TTC549 (cell line): ENCODE results near the gene DLX4.

Experiments used
- FAIRE-seq: peaks from 2 replicates; lab custom pipeline; 2012; peaks lifted over from hg19 to GRCh38; lab: Jason Lieb, UNC

DLX4 gene, protein sequence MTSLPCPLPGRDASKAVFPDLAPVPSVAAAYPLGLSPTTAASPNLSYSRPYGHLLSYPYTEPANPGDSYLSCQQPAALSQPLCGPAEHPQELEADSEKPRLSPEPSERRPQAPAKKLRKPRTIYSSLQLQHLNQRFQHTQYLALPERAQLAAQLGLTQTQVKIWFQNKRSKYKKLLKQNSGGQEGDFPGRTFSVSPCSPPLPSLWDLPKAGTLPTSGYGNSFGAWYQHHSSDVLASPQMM

DNA sequence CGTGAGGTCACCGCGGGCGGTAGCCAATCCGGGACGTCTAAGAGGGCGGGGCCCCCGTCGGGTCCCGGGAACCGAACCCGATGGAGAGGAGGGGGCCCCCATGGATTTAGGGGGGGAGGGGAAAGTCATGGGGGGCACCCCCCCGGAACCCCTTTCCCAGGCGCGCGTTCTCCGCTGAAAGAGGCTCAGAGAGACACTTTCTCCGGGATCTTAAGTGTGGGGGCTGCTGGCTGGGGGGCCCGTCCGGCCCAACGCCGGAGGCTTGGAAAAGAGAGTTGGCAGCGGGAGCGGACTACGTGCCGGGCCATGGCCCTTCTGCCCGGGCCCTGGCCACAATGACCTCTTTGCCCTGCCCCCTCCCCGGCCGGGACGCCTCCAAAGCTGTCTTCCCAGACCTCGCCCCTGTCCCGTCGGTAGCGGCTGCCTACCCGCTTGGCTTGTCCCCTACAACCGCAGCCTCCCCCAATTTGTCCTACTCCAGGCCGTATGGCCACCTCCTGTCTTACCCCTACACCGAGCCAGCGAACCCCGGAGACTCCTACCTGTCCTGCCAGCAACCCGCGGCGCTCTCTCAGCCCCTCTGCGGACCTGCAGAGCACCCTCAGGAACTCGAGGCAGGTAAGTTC is at the start of gene DLX4:
TSS of gene DLX4 (plus strand) at position 57 of the 626 bp plus-strand sequence. CDS start at position 336, 279 bp downstream.
- FAIRE-seq: no peak

DNA sequence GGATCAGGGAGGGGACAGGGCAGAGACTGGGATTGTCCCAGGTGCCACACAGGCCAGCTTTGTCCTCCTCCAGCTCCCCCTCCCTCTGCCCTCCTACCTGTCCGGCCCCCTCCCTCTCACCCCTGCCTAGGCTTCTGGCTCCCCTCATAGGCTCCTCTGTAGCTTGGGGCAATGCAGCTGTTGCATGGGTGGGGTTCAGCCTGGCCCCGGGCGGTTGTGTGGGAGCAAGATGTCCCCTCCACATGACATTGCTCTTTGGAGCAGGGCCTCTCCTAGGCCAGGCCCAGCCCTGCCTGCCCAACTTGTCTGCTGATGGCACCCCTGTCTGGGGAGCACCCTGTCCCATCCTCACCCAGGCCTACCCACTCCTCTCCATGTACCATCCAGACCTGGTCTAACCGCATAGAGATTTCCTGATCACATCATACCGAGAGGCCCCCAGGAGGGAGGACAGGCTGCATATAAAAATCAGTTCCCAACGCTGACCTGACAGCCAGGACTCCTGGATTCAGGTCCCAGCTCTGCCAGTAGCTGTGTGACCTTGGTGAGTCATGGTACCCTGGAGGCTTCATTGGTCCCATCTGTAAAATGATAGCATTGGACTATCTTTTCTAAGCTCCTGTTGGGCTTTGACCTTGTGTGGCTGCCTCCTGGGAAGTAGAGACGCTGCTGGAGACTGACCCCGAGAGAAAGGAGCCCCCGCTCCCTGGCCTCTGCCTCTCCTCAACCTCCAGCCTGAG is 48.8 kb upstream of the DLX4 start:
- no peak for FAIRE-seq

DNA sequence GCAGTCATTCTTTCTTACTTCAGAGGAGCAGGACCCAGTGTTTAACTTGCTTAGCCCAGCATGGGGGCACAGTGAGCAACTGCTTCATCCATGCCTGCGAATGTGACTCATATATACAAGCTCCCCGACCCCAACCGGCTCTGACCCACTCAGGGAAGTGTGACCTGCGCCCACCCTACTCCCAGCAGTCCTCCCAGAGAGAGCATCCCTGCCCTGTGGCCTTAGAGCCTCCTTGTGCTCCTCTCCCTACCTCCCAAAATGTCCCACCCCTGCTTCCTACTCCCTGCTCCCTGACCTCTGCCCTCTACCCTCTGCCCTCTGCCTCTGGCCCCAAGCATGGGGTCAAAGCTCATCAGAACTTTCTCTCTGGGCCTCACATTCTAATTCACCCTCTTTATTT is 46.9 kb upstream of the DLX4 start:
- FAIRE-seq: no peak

DNA sequence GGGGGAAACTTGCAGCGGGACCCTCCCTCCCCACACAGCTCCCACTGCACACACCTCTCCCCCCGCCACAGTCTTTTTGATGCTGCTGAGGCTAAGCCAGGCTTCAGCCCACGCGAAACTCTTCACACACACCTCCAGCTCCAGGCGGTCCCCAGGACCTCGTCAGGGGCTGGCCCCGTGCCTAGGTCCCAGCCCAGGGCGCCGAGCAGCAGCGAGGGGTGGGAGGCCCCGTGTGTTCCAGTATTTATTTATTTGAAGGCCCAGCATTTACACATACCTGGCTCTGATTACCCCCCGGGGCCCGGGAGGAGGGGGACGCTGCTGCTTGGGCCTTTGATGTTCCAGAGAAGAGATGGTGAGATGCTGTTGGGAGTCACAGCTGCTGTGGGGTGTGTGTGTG is 44.9 kb upstream of the DLX4 start:
- FAIRE-seq: no peak

DNA sequence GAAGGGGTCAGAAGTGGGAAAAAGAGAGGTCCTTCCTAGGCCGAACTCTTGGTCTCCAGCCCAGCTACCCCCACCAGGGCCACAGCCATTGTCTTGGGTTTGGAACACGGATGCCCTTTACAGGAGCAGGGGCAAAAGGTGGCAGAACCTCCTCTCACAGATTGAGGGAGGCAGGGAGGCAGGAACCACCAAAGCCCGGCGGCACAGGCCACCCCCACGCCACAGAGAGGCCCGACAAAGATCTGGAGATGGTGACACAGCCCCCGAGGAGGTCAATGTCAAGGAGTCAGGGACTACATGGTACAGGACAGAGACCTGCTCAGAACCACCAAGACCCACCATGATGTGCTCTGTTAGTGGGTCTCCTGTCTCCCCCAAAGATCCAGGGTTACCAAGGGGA is 44.4 kb upstream of the DLX4 start:
- no peak for FAIRE-seq

DNA sequence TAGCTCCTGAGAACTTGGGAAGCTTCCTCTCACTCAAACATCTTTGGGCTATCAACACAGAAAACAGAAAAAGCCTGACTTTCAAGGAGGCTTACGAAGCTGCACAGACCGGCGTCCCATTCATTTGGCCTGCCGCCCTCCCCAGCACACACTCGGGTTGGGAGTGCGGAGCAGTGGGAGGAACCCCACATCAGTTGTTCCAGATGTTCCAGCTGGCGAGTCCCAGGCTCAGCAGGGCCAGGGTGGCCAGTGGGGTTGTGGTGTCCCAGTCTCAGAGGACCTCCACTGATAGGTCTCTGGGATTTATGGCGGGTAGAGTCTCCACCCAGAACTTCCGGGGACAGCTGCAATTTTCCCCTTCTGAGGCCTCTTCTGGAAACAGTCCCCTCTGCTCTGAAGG is 43.1 kb upstream of the DLX4 start:
- FAIRE-seq: no peak

DNA sequence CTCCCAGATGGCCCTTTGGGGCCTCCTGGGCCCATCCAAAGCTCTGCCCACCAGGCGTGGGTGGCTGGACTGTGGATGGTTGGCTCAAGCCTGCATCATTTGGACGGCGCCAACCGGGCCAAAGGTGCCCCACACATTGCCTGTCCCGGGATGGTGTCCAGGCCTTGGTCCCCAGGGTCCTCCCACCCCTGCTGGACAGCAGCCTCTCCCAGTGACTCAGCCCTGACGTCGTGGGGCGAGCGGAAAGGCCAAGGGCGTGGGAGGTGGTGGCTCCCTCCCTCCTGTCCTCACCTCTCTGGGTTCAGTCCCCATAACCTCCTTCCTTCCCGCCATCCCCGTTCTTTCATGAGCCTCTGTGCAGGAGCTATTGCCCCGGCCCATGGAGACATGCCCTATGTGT is 42.1 kb upstream of the DLX4 start:
- FAIRE-seq: no peak

DNA sequence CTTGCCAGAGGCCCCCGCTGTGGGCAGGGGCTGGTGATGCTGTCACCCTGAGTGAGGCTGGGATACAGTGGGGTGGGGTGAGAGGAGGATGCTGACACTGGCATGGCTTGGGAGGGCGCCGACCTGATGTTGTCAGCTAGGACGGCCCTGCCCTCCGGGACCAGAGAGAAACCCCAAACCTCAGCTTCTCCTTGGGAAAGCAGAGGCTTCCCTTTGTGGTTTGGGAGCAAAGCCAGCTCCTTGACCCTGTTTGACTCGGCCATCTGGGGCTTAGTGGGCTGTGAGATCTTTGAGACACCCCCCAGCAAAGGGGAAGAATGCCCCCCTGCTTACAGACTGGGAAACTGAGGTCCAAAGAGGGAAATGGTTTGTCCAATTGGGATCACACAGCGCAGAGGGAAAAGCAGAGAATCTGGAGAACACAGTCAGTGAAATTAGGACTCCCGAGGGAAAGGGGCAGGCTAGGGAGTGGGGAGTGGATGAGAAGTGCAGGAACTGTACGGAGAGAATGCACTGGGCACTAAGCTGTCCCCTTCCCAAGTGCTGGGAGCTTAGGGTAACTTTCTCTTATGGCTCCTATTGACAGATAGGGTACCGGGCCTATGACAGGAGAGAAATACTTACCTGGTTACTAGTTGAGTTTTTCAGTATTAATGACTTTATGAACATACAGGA is 40.7 kb upstream of the DLX4 start:
- FAIRE-seq: no peak

DNA sequence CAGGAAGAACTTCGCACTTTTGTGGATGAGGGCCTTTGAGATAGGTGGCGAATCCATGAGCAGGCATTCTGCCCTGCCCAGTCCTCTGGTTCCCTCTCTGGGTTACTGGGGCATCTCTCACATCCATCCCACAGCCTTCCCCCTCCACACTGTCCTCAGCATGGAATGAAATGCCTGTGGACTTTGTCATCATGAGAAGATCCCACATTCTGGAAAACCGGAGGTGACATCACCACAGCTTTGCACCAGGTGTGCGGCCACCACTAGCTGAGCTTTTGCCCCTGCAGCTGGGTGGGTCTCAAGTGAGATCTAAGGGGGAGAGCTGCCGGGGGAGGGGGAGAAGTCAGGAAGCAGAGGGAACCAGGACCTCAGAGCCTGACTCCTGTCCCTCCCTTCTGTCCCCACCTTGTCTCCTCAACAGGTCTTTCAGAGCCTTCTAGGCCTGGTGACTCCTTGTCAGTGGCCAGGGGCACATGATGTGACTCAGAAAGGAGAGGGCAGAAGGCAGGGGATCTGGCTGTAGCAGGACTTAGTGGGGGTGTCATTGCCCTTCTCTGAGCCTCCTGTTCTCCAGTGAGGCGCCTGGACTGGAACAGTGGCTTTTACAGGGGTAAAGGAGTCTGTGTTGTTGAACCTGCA is 40.0 kb upstream of the DLX4 start:
- FAIRE-seq: no peak

DNA sequence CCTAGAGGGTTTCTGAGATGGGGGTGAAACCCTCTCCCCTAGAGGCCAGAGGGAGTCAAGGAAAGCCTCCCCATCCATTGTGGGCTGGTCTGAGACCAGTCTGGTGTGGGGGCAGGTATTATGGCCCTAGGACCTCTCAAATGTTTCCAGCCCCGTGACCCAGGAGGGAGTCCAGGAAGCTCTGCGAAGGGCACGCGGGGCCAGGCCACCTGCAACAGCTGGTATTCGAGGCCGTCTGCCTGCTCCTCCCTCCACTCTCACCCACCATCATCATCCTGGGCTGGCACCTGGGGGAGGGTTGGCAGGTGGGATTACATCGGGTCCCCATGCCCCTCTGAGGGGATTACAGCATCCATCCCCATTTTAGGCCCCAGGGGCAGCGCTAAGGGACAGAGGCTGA is 38.1 kb upstream of the DLX4 start:
- FAIRE-seq: no peak

DNA sequence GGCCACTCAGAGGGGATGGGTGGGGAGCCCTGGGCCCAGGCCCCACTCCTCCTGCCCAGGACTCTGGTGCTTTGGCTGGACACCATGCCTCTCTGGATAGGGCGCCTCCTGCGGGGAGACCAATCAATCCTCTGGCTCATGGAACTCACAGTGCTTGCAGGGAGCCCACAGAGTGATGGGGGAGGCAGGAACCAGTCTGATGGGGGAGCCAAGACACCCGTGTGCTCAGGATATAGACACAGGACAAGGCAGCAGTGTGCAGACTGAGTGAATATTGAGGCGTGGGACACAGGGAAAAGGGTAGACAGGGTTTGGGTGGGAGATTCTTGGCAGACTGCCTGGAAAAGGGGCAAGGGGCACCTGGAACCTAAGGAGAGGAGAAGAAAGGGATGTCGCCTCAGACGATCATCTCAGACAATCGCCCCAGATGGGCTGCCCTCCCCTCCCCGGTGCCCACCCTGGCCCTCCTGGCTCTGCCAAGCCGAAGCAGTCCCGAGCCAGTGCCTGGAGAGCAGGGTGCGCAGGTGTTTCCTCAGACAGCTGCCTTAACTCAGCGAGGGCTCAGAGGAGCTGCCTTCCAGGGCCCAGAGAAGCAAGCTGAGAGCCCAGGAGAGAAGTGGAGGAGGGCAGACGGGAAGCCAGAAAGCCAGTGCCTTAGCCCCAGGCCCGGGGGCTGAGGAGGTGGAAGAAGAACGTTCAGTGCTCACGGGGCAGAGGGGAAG is 37.4 kb upstream of the DLX4 start:
- FAIRE-seq: no peak

DNA sequence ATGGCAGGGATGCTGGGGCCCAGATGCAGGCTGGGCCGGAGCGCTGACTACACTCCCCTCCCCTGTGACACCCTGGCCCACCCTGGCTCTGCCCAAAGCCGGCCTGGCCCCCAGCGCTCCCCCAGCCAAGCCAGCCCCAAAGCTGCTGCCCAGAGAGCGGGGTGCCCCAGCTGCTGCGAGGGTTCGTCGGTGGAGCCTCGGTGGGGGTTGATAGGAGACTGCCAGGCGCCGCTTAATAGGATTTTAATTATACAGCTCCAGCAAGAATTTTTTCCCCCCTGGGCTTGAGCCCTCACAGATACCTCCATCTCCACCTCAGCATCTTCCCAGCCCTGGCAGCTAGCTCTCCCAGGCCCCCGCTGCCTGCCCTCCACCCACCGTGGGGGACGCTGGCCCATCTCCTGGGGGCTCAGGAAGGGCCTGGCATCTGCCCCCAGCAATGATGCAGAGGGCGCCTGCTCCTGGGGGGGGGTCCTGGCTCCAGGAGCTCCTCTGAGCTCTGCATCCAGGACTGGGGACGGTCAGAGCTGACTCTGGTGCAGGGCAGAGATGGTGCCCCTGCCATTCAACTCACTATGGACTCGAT is 36.8 kb upstream of the DLX4 start:
- no peak for FAIRE-seq

DNA sequence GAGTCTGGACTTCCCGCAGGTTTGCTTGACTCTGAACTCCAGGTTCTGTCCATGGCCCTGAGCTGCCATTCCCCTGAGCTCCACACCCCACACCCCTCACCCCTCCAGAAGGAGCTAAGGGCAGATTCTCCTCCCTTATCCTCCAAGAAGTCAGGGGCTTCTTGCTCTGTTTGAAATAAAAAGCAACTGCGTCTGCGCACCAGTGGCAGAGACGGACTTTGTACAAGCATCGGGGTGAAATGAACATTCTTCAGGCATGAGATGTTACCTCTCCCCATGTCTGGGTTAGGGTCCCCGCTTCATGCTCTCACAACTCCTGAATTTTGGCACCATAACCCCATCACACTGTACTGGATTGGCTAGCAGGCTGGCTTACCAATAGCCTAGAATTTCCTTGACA is 36.1 kb upstream of the DLX4 start:
- no peak for FAIRE-seq

DNA sequence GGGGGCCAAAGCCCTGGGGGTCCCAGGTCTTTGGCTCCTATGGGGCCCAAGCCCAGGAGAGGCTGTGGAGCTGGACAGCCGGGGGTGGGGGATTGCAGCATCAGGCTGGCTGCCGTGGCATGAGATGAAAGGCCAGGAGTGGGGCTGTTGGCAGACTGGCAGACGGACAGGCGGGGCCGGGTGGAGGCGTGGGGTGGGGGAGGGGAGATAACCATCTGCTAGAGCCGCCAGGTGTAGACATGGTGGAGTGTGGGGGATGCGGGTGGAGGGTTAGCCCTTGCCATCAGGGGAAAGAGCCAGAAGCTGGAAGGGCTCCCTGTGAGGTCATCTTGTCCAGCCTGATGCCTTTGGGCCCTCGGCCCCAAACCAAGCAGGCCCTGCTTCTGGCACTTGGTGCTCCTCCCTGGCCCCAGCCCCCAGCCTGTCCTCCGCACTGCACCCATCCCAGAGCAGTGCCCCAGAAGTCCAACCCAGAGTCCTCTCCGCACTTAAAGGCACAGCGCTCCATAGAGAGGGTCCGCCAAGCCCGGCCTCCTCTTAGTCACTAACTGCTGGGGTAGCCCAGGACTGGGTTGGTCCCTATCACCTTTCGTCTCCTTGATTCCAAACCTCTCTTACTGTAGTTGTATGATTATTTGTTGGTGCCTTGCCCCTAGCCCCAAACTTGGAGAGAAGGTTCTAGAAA is 33.3 kb upstream of the DLX4 start:
- FAIRE-seq: no peak

DNA sequence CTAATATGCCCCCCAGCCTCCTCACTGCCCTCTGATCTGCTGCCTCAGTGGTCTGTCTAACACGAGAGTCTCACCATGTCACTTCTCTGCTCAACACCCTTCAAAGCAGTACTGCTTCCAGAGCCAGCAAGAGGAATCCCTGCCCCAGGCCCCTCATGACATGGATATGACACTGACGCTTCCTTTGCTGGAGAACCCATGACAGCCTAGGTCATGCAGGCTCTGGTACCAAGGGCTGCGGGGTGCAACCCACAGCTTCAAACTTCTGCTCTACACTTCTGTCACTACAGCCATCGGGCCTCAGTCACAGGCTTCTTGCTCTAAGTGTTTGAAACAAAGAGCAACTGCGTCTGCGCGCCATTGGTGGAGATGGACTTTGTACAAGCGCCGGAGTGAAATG is 32.6 kb upstream of the DLX4 start:
- FAIRE-seq: no peak

DNA sequence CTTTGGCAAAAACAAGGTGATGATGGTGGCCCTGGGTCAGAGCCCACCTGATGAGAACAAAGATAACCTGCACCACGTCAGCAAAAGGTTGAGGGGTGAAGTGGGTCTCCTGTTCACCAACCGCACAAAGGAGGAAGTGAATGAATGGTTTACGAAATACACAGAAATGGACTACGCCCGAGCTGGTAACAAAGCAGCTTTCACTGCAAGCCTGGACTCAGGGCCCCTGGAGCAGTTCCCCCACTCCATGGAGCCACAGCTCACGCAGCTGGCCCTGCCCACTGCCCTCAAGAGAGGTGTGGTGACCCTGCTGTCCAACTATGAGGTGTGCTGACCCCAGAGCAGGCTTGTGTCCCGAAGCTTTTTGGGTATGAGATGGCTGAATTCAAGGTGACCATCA is 29.7 kb upstream of the DLX4 start:
- no peak for FAIRE-seq

DNA sequence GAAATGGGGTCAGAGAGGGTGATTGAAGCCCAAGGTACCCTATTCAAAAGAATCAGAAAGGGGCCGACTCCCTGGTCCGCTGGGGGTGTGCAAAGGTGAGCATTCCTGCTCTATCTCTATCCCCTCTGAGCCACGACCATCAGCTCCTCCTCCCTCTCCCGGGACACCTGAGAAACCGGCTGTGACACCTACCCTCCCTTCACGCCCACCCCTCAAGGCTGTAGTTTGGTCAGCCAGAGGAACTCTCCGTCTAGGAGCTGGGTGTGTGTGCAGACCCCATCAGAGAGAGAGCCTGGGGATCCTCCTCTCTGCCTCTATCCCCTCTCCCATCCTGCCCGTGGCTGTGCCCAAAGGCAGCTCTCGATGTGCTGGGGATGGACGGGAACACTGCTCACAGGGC is 27.6 kb upstream of the DLX4 start:
- FAIRE-seq: no peak

DNA sequence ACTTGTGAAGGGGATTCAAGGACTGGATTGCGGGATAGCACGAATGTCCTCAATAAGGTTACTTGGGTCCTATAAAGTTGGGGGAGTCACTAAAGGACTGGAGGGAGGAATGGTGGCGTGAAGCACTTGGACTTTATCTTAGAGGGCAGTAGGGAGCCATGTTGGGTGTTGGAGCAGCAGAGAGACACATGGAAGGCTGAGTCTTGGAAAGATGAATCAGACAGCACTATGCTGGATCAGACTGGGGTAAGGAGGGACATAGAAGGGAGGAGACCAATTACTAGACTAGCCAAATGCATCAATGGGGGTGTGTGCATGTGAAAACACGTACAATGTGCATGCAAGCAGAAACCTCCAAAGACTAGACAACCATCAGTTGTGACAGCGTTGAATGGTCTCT is 26.0 kb upstream of the DLX4 start:
- FAIRE-seq: no peak

DNA sequence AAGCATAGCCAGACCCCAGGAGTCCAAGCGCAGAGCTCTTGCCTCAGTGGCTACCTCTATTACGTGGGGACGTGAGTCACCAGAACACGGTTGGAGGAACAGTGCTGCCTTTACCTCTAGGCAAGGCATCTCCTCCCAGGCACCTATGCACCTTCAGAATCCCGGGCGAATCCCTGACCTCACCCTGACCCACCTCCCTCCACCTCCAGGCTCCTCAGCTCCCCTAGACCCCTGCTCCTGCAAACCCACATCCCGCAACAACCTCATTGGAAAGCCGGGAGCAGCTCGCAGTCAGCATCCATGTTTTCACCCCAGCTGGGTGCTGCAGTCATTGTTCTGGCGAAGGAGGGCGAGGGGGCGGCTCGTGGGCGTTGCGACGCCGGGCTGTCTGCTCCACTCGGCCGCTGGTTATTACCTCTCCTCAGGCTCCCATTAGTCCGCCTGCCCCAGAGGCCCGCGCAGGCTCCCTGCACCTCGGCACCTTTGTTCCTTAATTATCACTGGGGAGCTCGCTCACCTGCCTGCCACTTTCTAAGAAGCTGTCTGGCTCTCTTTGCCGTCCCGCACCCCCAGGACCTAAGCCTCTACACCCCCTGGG is 24.6 kb upstream of the DLX4 start:
- no peak for FAIRE-seq

DNA sequence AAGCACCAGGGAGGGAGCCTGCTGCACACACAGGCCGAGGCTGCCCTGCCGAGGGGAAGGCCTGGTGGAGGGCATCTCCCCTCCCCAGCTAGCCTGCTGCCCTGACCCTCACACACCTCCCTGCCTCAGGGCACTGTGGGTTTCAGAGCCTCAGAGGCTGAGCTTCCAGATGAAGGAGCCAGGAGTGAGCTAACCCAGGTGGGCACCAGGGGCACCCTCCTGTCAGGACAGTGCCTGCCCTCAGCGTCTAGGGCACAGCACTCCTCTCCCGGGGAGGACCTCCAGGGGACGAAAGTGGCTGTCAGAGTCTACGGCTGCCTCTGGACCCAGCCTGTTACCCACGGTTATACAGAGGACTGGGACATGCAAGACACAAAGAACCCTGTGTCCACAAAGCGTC is 22.8 kb upstream of the DLX4 start:
- FAIRE-seq: no peak
